Hematopoietic multipotent progenitor cell treated with erythropoietin and hydrocortisone succinate and interleukin-3 and kit ligand, for 6 days (in vitro differentiated cells): Measurements from ENCODE around the gene FZR1.
"Not testable (repeated sequence)": the region's sequence is repeated elsewhere in the genome, so short reads cannot be mapped to it uniquely, and the experiment has no call there.

ENCODE experiments used
- DNase-seq: peaks from one replicate; pipeline ENCODE4 v3.0.0-alpha.2; 2015

Gene FZR1

DNA sequence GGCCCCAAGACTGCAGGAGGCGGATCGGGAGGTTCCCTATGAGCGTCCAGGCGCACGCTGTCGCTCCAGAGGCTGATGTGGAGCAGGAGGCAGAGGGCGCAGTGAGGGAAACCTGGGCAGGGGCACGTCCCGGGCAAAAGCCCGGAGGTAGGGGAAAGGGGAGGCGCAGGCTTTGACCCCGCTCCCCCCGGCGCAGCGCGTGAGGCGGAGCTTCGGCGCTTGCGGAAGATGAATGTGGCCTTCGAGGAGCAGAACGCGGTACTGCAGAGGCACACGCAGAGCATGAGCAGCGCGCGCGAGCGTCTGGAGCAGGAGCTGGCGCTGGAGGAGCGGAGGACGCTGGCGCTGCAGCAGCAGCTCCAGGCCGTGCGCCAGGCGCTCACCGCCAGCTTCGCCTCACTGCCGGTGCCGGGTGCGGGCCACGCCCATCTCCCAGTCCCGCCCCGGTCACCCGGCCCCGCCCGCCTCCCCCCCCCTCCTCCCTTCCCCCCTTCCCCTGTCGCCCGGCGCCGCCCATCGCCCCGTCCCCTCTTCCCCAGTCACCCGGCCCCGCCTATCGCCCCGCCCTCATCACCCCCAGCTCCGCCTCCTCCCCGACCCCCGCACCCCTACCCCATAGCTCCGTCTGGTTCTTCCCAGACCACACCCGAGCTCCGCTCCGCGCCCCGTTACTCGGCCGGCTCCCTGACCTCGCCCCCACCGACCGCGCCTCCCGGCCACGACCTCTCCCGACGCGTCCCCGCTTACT lies 70.8 kb downstream of the FZR1 start:
- peak; percentile 73 for DNase-seq

DNA sequence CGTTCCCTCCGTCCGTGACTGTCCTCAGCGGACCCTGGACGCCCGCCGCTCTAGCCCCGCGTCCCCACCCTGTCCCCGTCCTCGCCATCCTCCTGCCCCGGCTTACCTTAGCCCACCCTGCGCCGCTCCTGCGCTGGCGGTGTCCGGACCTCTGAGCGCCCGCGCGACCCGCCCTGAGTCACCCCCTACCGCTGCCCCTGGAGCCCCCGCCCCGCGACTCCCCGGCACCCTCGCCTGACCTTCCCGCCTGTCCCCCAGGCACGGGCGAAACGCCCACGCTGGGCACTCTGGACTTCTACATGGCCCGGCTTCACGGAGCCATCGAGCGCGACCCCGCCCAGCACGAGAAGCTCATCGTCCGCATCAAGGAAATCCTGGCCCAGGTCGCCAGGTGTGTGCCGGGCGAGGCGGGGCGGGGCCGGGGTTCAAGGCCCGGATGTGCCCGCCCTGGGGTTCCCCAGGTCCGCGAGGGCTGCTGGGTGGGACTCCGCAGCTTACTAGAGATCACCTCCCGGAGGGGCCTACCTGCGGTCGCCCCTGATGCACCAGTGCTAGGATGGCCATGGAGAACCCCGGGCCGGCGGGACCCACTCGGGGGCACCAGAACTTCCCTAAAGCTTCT lies 71.7 kb downstream of the FZR1 start:
- no peak for DNase-seq

DNA sequence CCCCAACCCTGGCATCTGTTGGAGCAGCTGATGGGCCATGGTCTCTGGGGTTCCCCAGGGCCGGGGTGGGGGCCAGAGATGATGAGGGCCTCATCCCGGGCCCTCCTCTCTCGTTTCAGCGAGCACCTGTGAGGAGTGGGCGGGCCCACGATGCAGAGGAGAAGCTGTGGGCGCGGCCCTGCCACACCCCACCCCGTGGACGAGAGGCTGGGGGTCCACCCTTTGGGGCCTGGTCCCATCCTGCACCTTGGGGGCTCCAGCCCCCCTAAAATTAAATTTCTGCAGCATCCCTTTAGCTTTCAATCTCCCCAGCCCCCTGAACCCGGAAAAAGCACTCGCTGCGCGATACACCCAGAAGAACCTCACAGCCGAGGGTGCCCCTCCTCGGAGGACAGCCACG lies 72.3 kb downstream of the FZR1 start:
- DNase-seq = no peak

DNA sequence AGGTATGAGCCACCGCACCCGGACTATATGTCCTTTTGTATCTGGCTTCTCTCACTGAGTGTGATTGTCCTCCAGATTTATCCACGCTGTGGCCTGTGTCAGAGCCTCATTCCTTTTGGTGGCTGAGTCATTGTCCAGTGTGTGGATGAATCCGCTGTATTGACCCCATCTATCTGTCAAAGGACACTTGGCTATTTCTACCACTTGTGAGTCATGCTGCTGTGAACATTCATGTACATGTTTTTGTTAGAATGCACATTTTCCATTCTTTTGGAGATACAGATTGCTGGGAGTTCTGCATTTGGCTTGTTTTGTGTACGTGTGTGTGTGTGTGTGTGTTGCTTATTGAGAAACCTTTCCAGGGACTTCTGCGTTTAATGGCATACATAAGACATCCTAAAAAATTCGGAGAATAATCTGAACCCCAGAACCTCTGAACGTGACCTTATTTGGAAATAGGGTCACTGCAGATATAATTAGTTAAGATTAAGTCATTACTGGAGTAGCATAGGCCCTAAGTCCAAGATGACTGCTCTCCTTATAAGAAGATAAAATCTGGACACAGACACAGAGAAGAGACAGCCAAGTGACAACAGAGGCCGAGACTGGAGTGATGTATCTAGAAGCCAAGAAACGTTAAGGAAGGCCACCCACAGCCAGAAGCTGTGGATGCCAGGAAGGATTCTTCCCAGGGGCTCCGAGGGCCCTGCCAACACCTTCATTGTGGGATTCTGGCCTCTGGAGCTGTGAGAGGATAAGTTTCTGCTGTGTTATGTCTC lies 74.2 kb downstream of the FZR1 start:
- no peak for DNase-seq

DNA sequence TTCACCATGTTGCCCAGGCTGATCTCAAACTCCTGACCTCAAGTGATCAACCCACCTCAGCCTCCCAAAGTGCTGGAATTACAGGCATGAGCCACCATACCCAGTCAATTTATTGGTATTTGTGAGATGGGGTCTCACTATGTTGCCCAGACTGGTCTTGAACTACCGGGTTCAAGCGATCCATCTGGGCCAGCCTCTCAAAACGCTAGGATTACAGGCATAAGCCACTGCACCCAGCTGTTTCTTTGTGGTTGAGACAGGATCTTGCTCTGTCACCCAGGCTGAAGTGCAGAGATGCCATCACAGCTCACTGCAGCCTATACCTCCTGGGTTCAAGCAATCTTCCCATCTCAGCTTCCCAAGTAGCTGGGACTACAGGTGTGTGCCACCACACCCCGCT lies 75.7 kb downstream of the FZR1 start:
- DNase-seq = not testable (repeated sequence)

DNA sequence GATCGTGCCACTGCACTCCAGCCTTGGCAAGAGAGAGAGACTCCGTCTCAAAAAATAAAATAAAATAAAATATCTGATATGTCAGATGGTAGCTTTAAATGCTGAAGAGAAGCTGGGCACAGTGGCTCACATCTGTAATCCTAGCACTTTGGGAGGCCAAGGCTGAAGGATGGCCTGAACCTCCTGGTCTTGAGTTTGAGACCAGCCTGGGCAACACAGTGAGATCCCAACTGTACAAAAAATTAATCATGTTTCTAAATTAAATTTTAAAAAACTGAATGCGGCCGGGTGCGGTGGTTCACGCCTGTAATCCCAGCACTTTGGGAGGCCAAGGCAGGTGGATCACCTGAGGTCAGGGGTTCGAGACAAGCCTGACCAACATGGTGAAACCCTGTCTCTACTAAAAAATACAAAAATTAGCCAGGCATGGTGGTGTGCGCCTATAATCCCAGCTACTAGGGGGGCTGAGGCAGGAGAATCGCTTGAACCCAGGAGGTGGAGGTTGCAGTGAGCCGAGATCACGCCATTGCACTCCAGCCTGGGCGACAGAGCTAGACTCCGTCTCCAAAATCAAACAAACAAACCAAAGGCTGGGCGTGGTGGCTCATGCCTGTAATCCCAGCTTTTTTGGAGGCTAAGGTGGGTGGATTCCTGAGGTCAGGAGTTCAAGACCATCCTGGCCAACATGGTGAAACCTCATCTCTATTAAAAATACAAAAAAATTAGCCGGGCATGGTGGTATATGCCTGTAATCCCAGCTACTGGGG lies 78.1 kb downstream of the FZR1 start:
- DNase-seq = not testable (repeated sequence)

DNA sequence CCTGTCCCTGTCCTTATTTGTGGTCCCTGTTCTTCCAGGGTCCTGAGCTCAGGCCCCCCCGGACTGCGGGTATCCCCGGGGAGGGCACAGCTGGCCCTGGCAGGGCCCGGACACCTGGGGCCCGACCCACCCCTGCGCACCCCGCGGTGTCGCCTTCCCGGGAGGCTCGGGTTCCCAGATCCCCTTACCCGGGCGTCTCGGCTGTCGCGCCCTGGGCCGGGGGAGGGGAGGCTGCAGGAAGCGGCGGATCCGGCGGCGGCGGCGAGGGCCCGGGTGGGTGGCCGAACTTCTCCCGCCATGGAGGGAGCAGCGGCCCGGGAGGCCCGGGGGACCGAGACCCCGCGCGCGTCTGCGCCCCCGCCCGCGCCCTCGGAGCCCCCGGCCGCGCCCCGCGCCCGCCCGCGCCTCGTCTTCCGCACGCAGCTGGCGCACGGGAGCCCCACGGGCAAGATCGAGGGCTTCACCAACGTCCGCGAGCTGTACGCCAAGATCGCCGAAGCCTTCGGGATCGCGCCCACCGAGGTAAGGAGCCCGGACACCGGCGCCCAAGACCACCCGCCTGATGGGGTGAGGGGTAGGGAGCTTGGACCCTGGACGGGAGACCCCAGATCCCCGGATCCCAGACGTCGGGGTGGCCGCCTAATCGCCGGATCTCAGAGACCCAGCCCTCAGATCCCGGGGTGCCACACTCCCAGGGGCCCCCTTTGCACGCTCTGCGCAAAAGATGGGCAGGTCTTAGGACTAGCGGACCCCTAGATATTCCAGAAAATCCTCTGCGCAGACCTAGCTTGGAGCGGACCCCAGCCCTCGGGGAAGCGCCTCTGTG lies 79.4 kb downstream of the FZR1 start, which contains the start of gene GIPC3:
Gene GIPC3 (plus strand): TSS at position 178 of the 826 bp plus-strand sequence. CDS start 120 bp downstream, at position 298.
- no peak for DNase-seq

DNA sequence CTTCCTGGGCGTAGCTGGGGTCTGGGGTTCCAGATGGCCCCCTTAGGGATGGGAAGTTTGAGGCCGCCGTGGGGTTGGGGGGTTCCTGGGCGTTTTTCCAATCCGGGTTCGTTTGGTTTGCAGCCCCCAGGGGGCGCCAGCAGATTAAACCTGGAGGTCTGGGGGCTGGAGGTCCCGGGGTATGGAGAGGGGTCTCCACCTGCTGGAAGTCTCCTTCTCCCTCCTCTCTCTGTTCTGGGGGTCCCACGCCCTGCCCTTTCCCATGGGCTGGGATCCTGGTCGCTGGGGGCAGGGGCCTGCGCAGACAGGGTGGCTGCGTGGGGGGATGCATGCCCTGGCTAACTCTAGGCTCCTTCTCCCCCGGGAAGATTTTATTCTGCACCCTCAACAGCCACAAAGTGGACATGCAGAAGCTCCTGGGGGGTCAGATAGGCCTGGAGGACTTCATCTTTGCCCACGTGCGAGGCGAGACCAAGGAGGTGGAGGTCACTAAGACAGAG lies 80.1 kb downstream of the FZR1 start:
- DNase-seq = peak; percentile 60

DNA sequence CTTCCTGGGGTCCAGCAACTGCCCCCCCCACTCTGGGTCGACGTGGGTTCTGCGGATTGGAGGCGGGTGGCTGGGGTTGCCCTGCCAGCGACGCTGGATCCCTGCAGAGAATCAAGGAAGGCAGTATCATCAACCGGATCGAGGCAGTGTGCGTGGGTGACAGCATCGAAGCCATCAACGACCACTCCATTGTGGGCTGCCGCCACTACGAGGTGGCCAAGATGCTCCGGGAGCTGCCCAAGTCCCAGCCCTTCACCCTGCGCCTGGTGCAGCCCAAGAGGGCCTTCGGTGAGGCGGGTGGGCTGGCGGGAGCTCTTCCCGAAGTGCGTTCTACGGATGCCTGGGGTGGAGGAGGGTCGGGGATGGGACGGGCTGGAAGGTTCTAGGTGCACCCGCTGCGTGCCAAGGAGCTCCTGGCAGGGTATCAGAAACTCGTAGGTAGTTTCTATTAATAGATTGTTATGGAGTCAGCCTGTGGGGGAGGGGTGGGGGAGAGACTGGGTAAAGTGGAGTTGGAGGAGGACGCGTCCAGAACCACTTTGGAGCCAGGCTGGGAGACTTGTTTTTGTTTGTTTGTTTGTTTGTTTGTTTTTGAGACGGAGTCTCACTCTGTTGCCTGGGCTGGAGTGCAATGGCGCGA lies 80.7 kb downstream of the FZR1 start:
- no peak for DNase-seq
